GM12878 (cell line): ENCODE data around the gene ZNF728. TPM values are rescaled to one million over a fixed set of nuclear protein-coding genes. Genes with fewer than 3 reads are reported as not detected.

ENCODE experiments used
- ATAC-seq: fragments of 200-7000 bp; cut with Tn5 transposase; 3 replicates; pipeline ENCODE4 v1.9.1; 2020; ENCODE audit warnings: mild to moderate bottlenecking, moderate library complexity
- BruUV-seq: library from RNA; stranded (reverse); fragments of 400-500 nt; replicated peaks from 2 replicates; lab custom pipeline; 2021; lab: Mats Ljungman, UMichigan
- CTCF ChIA-PET: fragments of 300-600 bp; sonication (Branson Sonifier 250); formaldehyde crosslinking; extraction: SDS; loops from one replicate; lab custom pipeline; 2021; ENCODE audit warnings: inconsistent platforms; lab: Yijun Ruan, JAX
- POLR2A ChIA-PET: fragments of 350-600 bp; formaldehyde crosslinking; extraction: SDS; loops from one replicate; lab custom pipeline; 2021; ENCODE audit warnings: inconsistent platforms; lab: Charles Lee
- RAD21 ChIA-PET: fragments of 300-600 bp; sonication (Branson Sonifier 250); formaldehyde crosslinking; loops from one replicate; lab custom pipeline; 2023; ENCODE audit warnings: antibody characterized with exemption; ENCODE audit not compliant: unreplicated experiment; lab: Charles Lee
- SMC1A ChIA-PET: fragments of 300-600 bp; sonication (Branson Sonifier 250); formaldehyde crosslinking; loops from one replicate; lab custom pipeline; 2023; ENCODE audit not compliant: unreplicated experiment, uncharacterized antibody; lab: Charles Lee
- DNase-seq: peaks from one replicate; pipeline ENCODE4 v3.0.0-alpha.2; 2011; ENCODE audit warnings: low read depth, low spot score
- FAIRE-seq: peaks from 3 replicates; lab custom pipeline; 2011; peaks lifted over from hg19 to GRCh38; lab: Jason Lieb, UNC
- H2AFZ ChIP-seq: 2 replicates; pipeline ENCODE4 v1.6.0; 2011; ENCODE audit warnings: low read depth, low read length, control low read depth; ENCODE audit not compliant: control insufficient read depth
- H3K27ac ChIP-seq: 2 replicates; pipeline ENCODE4 v1.5.1; 2011; ENCODE audit warnings: control low read depth; ENCODE audit not compliant: control insufficient read depth, insufficient read depth
- H3K27me3 ChIP-seq, 2 experiments: replicated peaks in 1 of 2; 2 replicates each; pipeline versions ENCODE4 v1.6.0 to v1.6.1; 2011; ENCODE audit warnings: low read length in 1 of 2; ENCODE audit not compliant: control insufficient read depth in 2 of 2, insufficient read depth in 2 of 2
- H3K36me3 ChIP-seq, 2 experiments: 2 replicates each; pipeline ENCODE4 v1.5.1; 2011; ENCODE audit warnings: low read length in 1 of 2; ENCODE audit not compliant: control insufficient read depth in 2 of 2, insufficient read depth in 2 of 2
- H3K4me1 ChIP-seq: 2 replicates; pipeline ENCODE4 v1.6.1; 2011; ENCODE audit warnings: mild to moderate bottlenecking, low read length, moderate library complexity, mixed read lengths; ENCODE audit not compliant: control insufficient read depth, insufficient read depth
- H3K4me2 ChIP-seq: 2 replicates; pipeline ENCODE4 v1.6.0; 2011; ENCODE audit warnings: control low read depth; ENCODE audit not compliant: control insufficient read depth, insufficient read depth
- H3K4me3 ChIP-seq: fragments of 200-600 bp; sonication (generic); 2 replicates; pipeline ENCODE4 v1.5.1; 2016
- H3K79me2 ChIP-seq: 2 replicates; pipeline ENCODE4 v1.6.0; 2011; ENCODE audit warnings: low read length; ENCODE audit not compliant: control insufficient read depth, insufficient read depth
- H3K9ac ChIP-seq: 2 replicates; pipeline ENCODE4 v1.8.0; 2011; ENCODE audit warnings: low read length, control low read depth, mixed read lengths; ENCODE audit not compliant: control insufficient read depth, insufficient read depth
- H3K9me3 ChIP-seq: replicated peaks from 3 replicates; pipeline ENCODE4 v1.5.1; 2011; ENCODE audit warnings: mild to moderate bottlenecking, low read length; ENCODE audit not compliant: control insufficient read depth, insufficient read depth
- H4K20me1 ChIP-seq: 2 replicates; pipeline ENCODE4 v1.6.0; 2011; ENCODE audit not compliant: control insufficient read depth, insufficient read depth
- BACH1 ChIP-seq: fragments of 450-650 bp; IDR thresholded peaks from 2 replicates; pipeline ENCODE4 v1.6.1; 2017; ENCODE audit warnings: mild to moderate bottlenecking, borderline replicate concordance
- BHLHE40 ChIP-seq, 2 experiments: fragments of 450-650 bp in 1 of 2; IDR thresholded peaks; 2 replicates each; pipeline ENCODE4 v1.6.1; 2011 to 2017; ENCODE audit warnings: low read depth in 2 of 2, borderline replicate concordance in 1 of 2, improper control_type of control experiment in 1 of 2, low read length in 1 of 2, mild to moderate bottlenecking in 1 of 2
- CBX5 ChIP-seq: sonication (generic); IDR thresholded peaks from 2 replicates; pipeline ENCODE4 v1.6.1; 2016; ENCODE audit warnings: low read depth, moderate library complexity, mild to moderate bottlenecking, inconsistent platforms
- ESRRA ChIP-seq: IDR thresholded peaks from 2 replicates; pipeline ENCODE4 v1.6.1; 2012; ENCODE audit warnings: mild to moderate bottlenecking, low read length, improper control_type of control experiment
- FOS ChIP-seq: IDR thresholded peaks from 3 replicates; pipeline ENCODE4 v1.6.1; 2011; ENCODE audit warnings: borderline replicate concordance; ENCODE audit not compliant: insufficient read length; ENCODE audit errors: extremely low read depth
- FOXM1 ChIP-seq: IDR thresholded peaks from 2 replicates; pipeline ENCODE4 v1.6.1; 2012; ENCODE audit warnings: low read depth, mild to moderate bottlenecking, inconsistent platforms, low read length, moderate library complexity
- HCFC1 ChIP-seq: fragments of 150-350 bp; IDR thresholded peaks from 2 replicates; pipeline ENCODE4 v1.6.1; 2014; ENCODE audit warnings: low read length
- JUND ChIP-seq: IDR thresholded peaks from 2 replicates; pipeline ENCODE4 v1.6.1; 2012; ENCODE audit warnings: low read depth, mild to moderate bottlenecking, low read length, improper control_type of control experiment, moderate library complexity
- KLF5 ChIP-seq: fragments of 450-650 bp; IDR thresholded peaks from 2 replicates; pipeline ENCODE4 v1.6.1; 2014; ENCODE audit warnings: mild to moderate bottlenecking; ENCODE audit not compliant: partially characterized antibody
- LARP7 ChIP-seq: fragments of 450-650 bp; IDR thresholded peaks from 2 replicates; pipeline ENCODE4 v1.6.1; 2017; ENCODE audit warnings: mild to moderate bottlenecking
- NFIC ChIP-seq: IDR thresholded peaks from 2 replicates; pipeline ENCODE4 v1.6.1; 2012; ENCODE audit warnings: low read depth, mild to moderate bottlenecking, inconsistent platforms, low read length, moderate library complexity
- NFXL1 ChIP-seq: fragments of 450-650 bp; IDR thresholded peaks from 2 replicates; pipeline ENCODE4 v1.6.1; 2017; ENCODE audit warnings: antibody characterized with exemption, mild to moderate bottlenecking, borderline replicate concordance
- RB1 ChIP-seq: fragments of 450-650 bp; formaldehyde crosslinking; IDR thresholded peaks from 2 replicates; pipeline ENCODE4 v1.6.1; 2017; ENCODE audit warnings: mild to moderate bottlenecking, borderline replicate concordance
- SMARCA5 ChIP-seq: fragments of 450-650 bp; IDR thresholded peaks from 2 replicates; pipeline ENCODE4 v1.6.1; 2017; ENCODE audit warnings: mild to moderate bottlenecking
- SMC3 ChIP-seq: IDR thresholded peaks from 2 replicates; pipeline ENCODE4 v1.6.1; 2011; ENCODE audit warnings: low read length, improper control_type of control experiment, borderline replicate concordance
- TBL1XR1 ChIP-seq: IDR thresholded peaks from 2 replicates; pipeline ENCODE4 v1.6.1; 2012; ENCODE audit warnings: low read depth, low read length, improper control_type of control experiment
- WGBS: methylation state at CpG from one replicate; pipeline ENCODE4 v1.1.6; 2016; ENCODE audit warnings: low lambda C conversion rate; ENCODE audit not compliant: insufficient replicate concordance, insufficient coverage; ENCODE audit errors: missing lambda C conversion rate; 5-methylcytosine and 5-hydroxymethylcytosine counted together
- in situ Hi-C: fragments of 300-500 bp; cut with MboI; formaldehyde crosslinking; loops from 9 replicates; pipeline ENCODE4 v1.14.3; 2018; ENCODE audit warnings: mixed read lengths
- intact Hi-C: fragments of 100-400 bp; cut with micrococcal nuclease; formaldehyde crosslinking; loops from one replicate; pipeline ENCODE4 v1.14.2; 2022; ENCODE audit not compliant: unreplicated experiment
- polyA plus RNA-seq, 11 experiments: library from polyadenylated mRNA; depleted of rRNA in 4 of 11; unstranded in 6 of 11; stranded (reverse) in 5 of 11; fragments of >200 nt; fragmentation: Nextera tagmentation in 4 of 11; fragmentation: Illumina TruSeq in 1 of 11; extraction: Ambion mirVana in 4 of 11; extraction: Trizol in 1 of 11; gene quantifications; 1 replicate in 1 of 11; 2 replicates in 10 of 11; pipeline versions ENCODE4 v1.2.1 to v1.2.3, GENCODE V29; 2011 to 2016; ENCODE audit warnings: inconsistent platforms in 2 of 11, missing spikeins in 2 of 11, low read depth in 1 of 11
- total RNA-seq, 4 experiments: library from RNA; depleted of rRNA in 3 of 4; stranded (reverse); fragments of >200 nt in 3 of 4; fragmentation: Illumina TruSeq in 1 of 4; extraction: Trizol in 1 of 4; gene quantifications; 2 replicates each; pipeline versions ENCODE4 v1.2.1 to v1.2.3, GENCODE V29; 2013 to 2021
- TF ChIP-seq, protein P1 (sequence below): IDR thresholded peaks from 2 replicates; pipeline ENCODE4 v1.6.1; 2012; ENCODE audit warnings: low read depth, low read length, improper control_type of control experiment

Gene ZNF728
- total and polyA plus RNA-seq, 10 of the 15 experiments (the other 5 are each of a cell fraction or from before 2014, with no cell fraction given): not detected

DNA sequence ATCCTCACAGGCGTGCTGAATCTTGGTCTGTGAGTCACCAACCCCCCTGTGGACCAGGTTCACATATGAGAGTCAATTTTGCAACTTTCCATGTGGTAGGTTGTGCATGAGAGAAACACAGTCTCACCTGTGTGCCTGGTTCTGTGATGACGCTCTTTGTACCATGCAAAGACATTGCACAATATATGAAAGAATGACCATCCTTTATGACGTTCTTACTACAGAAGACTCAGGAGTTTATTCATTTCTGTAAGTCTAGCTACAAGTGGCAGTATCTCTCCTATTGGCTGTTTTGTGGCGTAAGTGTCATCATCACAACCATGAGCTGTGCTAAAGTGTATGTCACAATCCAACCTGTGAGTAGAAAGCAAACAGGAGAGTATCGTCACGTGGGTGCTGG is 43.8 kb upstream of the ZNF728 start:
- TF ChIP-seq FOS (no peak), BHLHE40 (IDR thresholded peaks at IDR 0.05; ENCODE audit: borderline replicate concordance in 1 of 2, low read depth in 2 of 2, low read length in 1 of 2) (no peak), NFIC (no peak), NFXL1 (no peak), SMC3 (no peak)
- ChIA-PET CTCF (no interaction called here), SMC1A (no interaction called here), RAD21 (no interaction called here), POLR2A (no interaction called here)
- DNase-seq: no peak
- no peaks in the 10 kb centered on the region for H4K20me1 ChIP-seq
- no peak overlapping the region for H3K9ac ChIP-seq
- in situ Hi-C loops: no loop called here
- H3K27ac ChIP-seq: no peak overlapping the region
- no peaks in the 10 kb centered on the region for H3K36me3 ChIP-seq
- intact Hi-C loops: no loop called here
- FAIRE-seq: no peak
- BruUV-seq: no TSS peak
- WGBS: 25% methylated on average over 6 of the region's 6 CpGs
- H3K27me3 ChIP-seq: no peaks in the 10 kb centered on the region
- no peak overlapping the region for H3K4me2 ChIP-seq
- H3K79me2 ChIP-seq: no peaks in the 10 kb centered on the region
- ATAC-seq: no peak
- no peaks in the 10 kb centered on the region for H3K4me1 ChIP-seq
- H3K4me3 ChIP-seq: no peak overlapping the region
- H2AFZ ChIP-seq: no peak overlapping the region
- H3K9me3 ChIP-seq: no peaks in the 10 kb centered on the region; the same call in 2 of the 3 replicates

DNA sequence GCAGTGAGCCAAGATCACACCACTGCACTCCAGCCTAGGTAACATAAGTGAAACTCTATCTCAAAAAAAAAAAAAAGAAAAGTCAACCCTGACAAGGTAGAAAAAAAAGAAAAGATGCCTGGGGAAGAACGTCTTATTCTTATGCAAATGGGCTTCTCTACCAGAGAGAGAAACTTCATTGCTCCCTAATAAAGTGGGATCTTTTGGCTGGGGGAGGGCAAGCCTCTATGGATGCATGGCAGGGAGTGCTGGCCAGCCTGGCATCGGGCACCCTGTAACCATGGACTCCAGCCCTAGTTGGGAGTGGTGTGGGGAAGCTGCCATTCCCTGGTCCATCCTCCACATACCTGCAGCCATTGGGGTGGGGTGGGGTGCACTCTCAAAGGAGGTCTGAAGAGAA is 30.7 kb upstream of the ZNF728 start:
- ChIA-PET SMC1A (no interaction called here), POLR2A (no interaction called here), CTCF (no interaction called here), RAD21 (no interaction called here)
- FAIRE-seq (no peak), ATAC-seq (no peak), DNase-seq (no peak)
- H3K27me3 ChIP-seq: no peaks in the 10 kb centered on the region
- H3K79me2 ChIP-seq: no peaks in the 10 kb centered on the region
- H3K9ac ChIP-seq: no peak overlapping the region
- no peaks in the 10 kb centered on the region for H4K20me1 ChIP-seq
- no peak overlapping the region for H3K27ac ChIP-seq
- TF ChIP-seq KLF5 (no peak), TBL1XR1 (no peak), JUND (no peak), HCFC1 (no peak), CBX5 (no peak), RB1 (no peak), FOXM1 (no peak), SMARCA5 (no peak), SMC3 (no peak), LARP7 (no peak), BACH1 (no peak), ESRRA (no peak)
- TF ChIP-seq, protein P1, sequence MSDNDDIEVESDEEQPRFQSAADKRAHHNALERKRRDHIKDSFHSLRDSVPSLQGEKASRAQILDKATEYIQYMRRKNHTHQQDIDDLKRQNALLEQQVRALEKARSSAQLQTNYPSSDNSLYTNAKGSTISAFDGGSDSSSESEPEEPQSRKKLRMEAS: no peak
- BruUV-seq: no TSS peak
- no peaks in the 10 kb centered on the region for H3K4me1 ChIP-seq
- H3K4me3 ChIP-seq: no peak overlapping the region
- no peaks in the 10 kb centered on the region for H3K36me3 ChIP-seq
- in situ Hi-C loops: no loop called here
- H3K4me2 ChIP-seq: no peak overlapping the region
- WGBS: 8% methylated on average over 2 of the region's 2 CpGs
- H2AFZ ChIP-seq: no peak overlapping the region
- H3K9me3 ChIP-seq: no peaks in the 10 kb centered on the region; the same call in 2 of the 3 replicates
- intact Hi-C loops: no loop called here
